GM18867 (cell line): Measurements from ENCODE around the gene TTC17.
A peak's percentile ranks its signal among the peaks of the same experiment; 100 is the strongest.
"Not testable (repeated sequence)": the region's sequence is repeated elsewhere in the genome, so short reads cannot be mapped to it uniquely, and the experiment has no call there.

Experiments used
- ATAC-seq: cut with Tn5 transposase; IDR thresholded peaks from one replicate; pipeline ENCODE4 v1.9.1; 2021; ENCODE audit warnings: mild to moderate bottlenecking, moderate library complexity; ENCODE audit not compliant: unreplicated experiment

TTC17 gene

GRCh38 chr11:43384393-43384792 lies 25.7 kb downstream of the TTC17 start:
- no peak for ATAC-seq

- ATAC-seq = no peak
These were observed 34.0 kb downstream of the TTC17 start for GRCh38 chr11:43392713-43393112.

GRCh38 chr11:43393765-43394355 lies 35.1 kb downstream of the TTC17 start:
- ATAC-seq = no peak

GRCh38 chr11:43396617-43397016 lies 37.9 kb downstream of the TTC17 start:
- ATAC-seq = no peak

- no peak for ATAC-seq
These were observed 38.5 kb downstream of the TTC17 start for GRCh38 chr11:43397251-43397650.

- no peak for ATAC-seq
These were observed 41.4 kb downstream of the TTC17 start for GRCh38 chr11:43399983-43400630.

GRCh38 chr11:43401252-43401651 lies 42.5 kb downstream of the TTC17 start:
- ATAC-seq = no peak

- not testable (repeated sequence) for ATAC-seq
These were observed 43.1 kb downstream of the TTC17 start for GRCh38 chr11:43401811-43402210.

GRCh38 chr11:43403357-43404231 lies 44.9 kb downstream of the TTC17 start:
- ATAC-seq = no peak

GRCh38 chr11:43404406-43404805 lies 45.7 kb downstream of the TTC17 start:
- ATAC-seq = no peak

GRCh38 chr11:43404836-43405479 lies 46.2 kb downstream of the TTC17 start:
- ATAC-seq = no peak

GRCh38 chr11:43408277-43408676 lies 49.6 kb downstream of the TTC17 start:
- ATAC-seq = no peak

GRCh38 chr11:43410394-43410793 lies 51.7 kb downstream of the TTC17 start:
- ATAC-seq = no peak

- peak; percentile 58 for ATAC-seq
These were observed 59.5 kb downstream of the TTC17 start for GRCh38 chr11:43418197-43418596.

GRCh38 chr11:43419460-43419859 lies 60.7 kb downstream of the TTC17 start:
- peak; percentile 62 for ATAC-seq

GRCh38 chr11:43427971-43428370 lies 69.3 kb downstream of the TTC17 start:
- ATAC-seq = no peak

GRCh38 chr11:43430916-43431315 lies 72.2 kb downstream of the TTC17 start:
- not testable (repeated sequence) for ATAC-seq

- no peak for ATAC-seq
These were observed 76.2 kb downstream of the TTC17 start for GRCh38 chr11:43434893-43435292.

- ATAC-seq = no peak
These were observed 81.8 kb downstream of the TTC17 start for GRCh38 chr11:43440486-43440885.

- no peak for ATAC-seq
These were observed 85.1 kb downstream of the TTC17 start for GRCh38 chr11:43443811-43444210.

- ATAC-seq = no peak
These were observed 88.4 kb downstream of the TTC17 start for GRCh38 chr11:43447151-43447550.
